HCT116 (cell line): Measurements from ENCODE around the gene ELF1. TPM values are rescaled to one million over a fixed set of nuclear protein-coding genes. Genes with fewer than 3 reads are reported as not detected.

Source experiments
- ATAC-seq: fragments of 200-7000 bp; cut with Tn5 transposase; 2 replicates; pipeline ENCODE4 v1.9.1; 2020; ENCODE audit warnings: mild to moderate bottlenecking, moderate library complexity
- BruUV-seq: library from RNA; stranded (reverse); fragments of 400-500 nt; replicated peaks from 2 replicates; lab custom pipeline; 2021; lab: Mats Ljungman, UMichigan
- CTCF ChIA-PET: fragments of 300-600 bp; sonication (Branson Sonifier 250); formaldehyde crosslinking; loops from one replicate; lab custom pipeline; 2021; ENCODE audit warnings: antibody characterized with exemption; lab: Charles Lee
- POLR2A ChIA-PET: fragments of 300-600, 350-600 bp; sonication (Branson Sonifier 250); formaldehyde crosslinking; loops from one replicate; lab custom pipeline; 2021; ENCODE audit warnings: antibody characterized with exemption; lab: Charles Lee
- RAD21 ChIA-PET, 2 experiments: fragments of 300-600 bp; sonication (Branson Sonifier 250); formaldehyde crosslinking; loops; one replicate each; lab custom pipeline; 2023; ENCODE audit warnings: low total read pairs in 2 of 2; ENCODE audit not compliant: uncharacterized antibody in 2 of 2, unreplicated experiment in 2 of 2, low non-redundant PET in 1 of 2; lab: Charles Lee
- DNase-seq: peaks from one replicate; pipeline ENCODE4 v3.0.0-alpha.2; 2010; ENCODE audit warnings: low read depth, low spot score
- H2AFZ ChIP-seq: fragments of 200-600 bp; shearing (Covaris generic), sonication (generic); 2 replicates; pipeline ENCODE4 v1.6.1; 2017; ENCODE audit warnings: low read depth, mixed run types, mixed read lengths, antibody characterized with exemption, low read length; ENCODE audit not compliant: poor library complexity, severe bottlenecking
- H3K27ac ChIP-seq: 2 replicates; pipeline ENCODE4 v1.5.1; 2012; ENCODE audit warnings: low read depth, low read length
- H3K27me3 ChIP-seq: fragments of 200-600 bp; sonication (generic); 2 replicates; pipeline ENCODE4 v1.6.1; 2016; ENCODE audit warnings: mixed run types, low read length, mixed read lengths; ENCODE audit not compliant: insufficient read depth
- H3K36me3 ChIP-seq, 2 experiments: fragments of 200-500 bp in 1 of 2; fragments of 200-600 bp in 1 of 2; sonication (Bioruptor generic) in 1 of 2; sonication (generic) in 1 of 2; 2 replicates each; pipeline versions ENCODE4 v1.5.1 to v1.6.1; 2014 to 2016; ENCODE audit warnings: low read length in 2 of 2, inconsistent platforms in 1 of 2, mixed read lengths in 1 of 2, mixed run types in 1 of 2; ENCODE audit not compliant: insufficient read depth in 2 of 2, control insufficient read depth in 1 of 2
- H3K4me1 ChIP-seq, 2 experiments: fragments of 200-600 bp in 1 of 2; sonication (generic) in 1 of 2; 2 replicates each; pipeline versions ENCODE4 v1.5.1 to v1.6.1; 2012 to 2017; ENCODE audit warnings: low read length in 2 of 2, inconsistent platforms in 1 of 2, mild to moderate bottlenecking in 1 of 2, mixed read lengths in 1 of 2, mixed run types in 1 of 2, moderate library complexity in 1 of 2; ENCODE audit not compliant: insufficient read depth in 2 of 2, control insufficient read depth in 1 of 2
- H3K4me2 ChIP-seq: fragments of 200-600 bp; sonication (generic); 2 replicates; pipeline ENCODE4 v1.6.1; 2017; ENCODE audit warnings: mixed run types, low read length, mixed read lengths
- H3K4me3 ChIP-seq, 2 experiments: fragments of 200-600 bp in 1 of 2; sonication (generic) in 1 of 2; replicated peaks in 1 of 2; 2 replicates each; pipeline ENCODE4 v1.5.1; 2011 to 2016; ENCODE audit warnings: low read length in 2 of 2, control low read depth in 1 of 2, low read depth in 1 of 2, mild to moderate bottlenecking in 1 of 2, mixed read lengths in 1 of 2, mixed run types in 1 of 2
- H3K79me2 ChIP-seq: fragments of 200-600 bp; sonication (generic); 2 replicates; pipeline ENCODE4 v1.6.1; 2017; ENCODE audit warnings: mild to moderate bottlenecking, mixed run types, low read length, moderate library complexity, mixed read lengths; ENCODE audit not compliant: insufficient read depth
- H3K9ac ChIP-seq: fragments of 200-600 bp; sonication (generic); 2 replicates; pipeline ENCODE4 v1.6.1; 2016; ENCODE audit warnings: low read length, mixed read lengths
- H3K9me2 ChIP-seq: fragments of 200-600 bp; sonication (generic), shearing (Covaris generic); 2 replicates; pipeline ENCODE4 v1.6.1; 2017; ENCODE audit warnings: mixed run types, mild to moderate bottlenecking, moderate library complexity; ENCODE audit not compliant: insufficient read depth
- H3K9me3 ChIP-seq, 2 experiments: fragments of 200-500 bp in 1 of 2; fragments of 200-600 bp in 1 of 2; sonication (Bioruptor generic) in 1 of 2; sonication (generic) in 1 of 2; 2 replicates each; pipeline ENCODE4 v1.6.1; 2014 to 2017; ENCODE audit warnings: low read length in 2 of 2, mixed read lengths in 2 of 2, inconsistent platforms in 1 of 2, low read depth in 1 of 2, mild to moderate bottlenecking in 1 of 2, mixed run types in 1 of 2, moderate library complexity in 1 of 2; ENCODE audit not compliant: control insufficient read depth in 1 of 2, insufficient read depth in 1 of 2
- H4K20me1 ChIP-seq: fragments of 200-600 bp; sonication (generic), shearing (Covaris generic); 2 replicates; pipeline ENCODE4 v1.6.1; 2017; ENCODE audit warnings: mixed run types, mild to moderate bottlenecking, moderate library complexity; ENCODE audit not compliant: insufficient read depth
- CBX3 ChIP-seq: IDR thresholded peaks from 2 replicates; pipeline ENCODE4 v1.6.1; 2012; ENCODE audit warnings: low read depth
- CEBPB ChIP-seq: IDR thresholded peaks from 2 replicates; pipeline ENCODE4 v1.6.1; 2012; ENCODE audit warnings: low read depth
- ELF1 ChIP-seq: IDR thresholded peaks from 2 replicates; pipeline ENCODE4 v1.6.1; 2012; ENCODE audit warnings: low read depth, borderline replicate concordance
- EZH2phosphoT487 ChIP-seq: fragments of 200-600 bp; IDR thresholded peaks from 2 replicates; pipeline ENCODE4 v1.6.1; 2018; ENCODE audit warnings: antibody characterized with exemption, borderline replicate concordance
- FOSL1 ChIP-seq: IDR thresholded peaks from 2 replicates; pipeline ENCODE4 v1.6.1; 2012; ENCODE audit warnings: low read depth
- JUND ChIP-seq: IDR thresholded peaks from 2 replicates; pipeline ENCODE4 v1.6.1; 2012
- POLR2A ChIP-seq: IDR thresholded peaks from 2 replicates; pipeline ENCODE4 v1.7.0; 2011; ENCODE audit warnings: borderline replicate concordance; ENCODE audit not compliant: insufficient read depth, insufficient read length; ENCODE audit errors: extremely low read depth
- POLR2AphosphoS5 ChIP-seq: IDR thresholded peaks from 2 replicates; pipeline ENCODE4 v1.6.1; 2011; ENCODE audit warnings: mild to moderate bottlenecking, low read depth, low read length, moderate library complexity
- RAD21 ChIP-seq: IDR thresholded peaks from 2 replicates; pipeline ENCODE4 v1.6.1; 2012; ENCODE audit warnings: low read depth, mild to moderate bottlenecking
- SP1 ChIP-seq: IDR thresholded peaks from 2 replicates; pipeline ENCODE4 v1.6.1; 2012; ENCODE audit warnings: low read depth
- SRF ChIP-seq: IDR thresholded peaks from 2 replicates; pipeline ENCODE4 v1.6.1; 2012; ENCODE audit warnings: low read depth
- ZBTB33 ChIP-seq: IDR thresholded peaks from 2 replicates; pipeline ENCODE4 v1.6.1; 2011; ENCODE audit warnings: mild to moderate bottlenecking, low read length, moderate library complexity; ENCODE audit not compliant: insufficient replicate concordance; ENCODE audit errors: extremely low read depth
- ZFX ChIP-seq: fragments of 450-650 bp; IDR thresholded peaks from 2 replicates; pipeline ENCODE4 v1.6.1; 2017
- intact Hi-C: fragments of 100-400 bp; cut with micrococcal nuclease; formaldehyde crosslinking; loops from 2 replicates; pipeline ENCODE4 v1.10.0; 2022
- total RNA-seq: library from RNA; stranded (reverse); gene quantifications from one replicate; pipeline ENCODE4 v1.2.1, GENCODE V29; 2021; ENCODE audit not compliant: unreplicated experiment
- TF ChIP-seq, protein P1 (sequence below): IDR thresholded peaks from 2 replicates; pipeline ENCODE4 v1.6.1; 2012; ENCODE audit warnings: low read depth

ELF1 gene
- total RNA-seq, 1 experiment from 2014 or later = 30.0 TPM

DNA sequence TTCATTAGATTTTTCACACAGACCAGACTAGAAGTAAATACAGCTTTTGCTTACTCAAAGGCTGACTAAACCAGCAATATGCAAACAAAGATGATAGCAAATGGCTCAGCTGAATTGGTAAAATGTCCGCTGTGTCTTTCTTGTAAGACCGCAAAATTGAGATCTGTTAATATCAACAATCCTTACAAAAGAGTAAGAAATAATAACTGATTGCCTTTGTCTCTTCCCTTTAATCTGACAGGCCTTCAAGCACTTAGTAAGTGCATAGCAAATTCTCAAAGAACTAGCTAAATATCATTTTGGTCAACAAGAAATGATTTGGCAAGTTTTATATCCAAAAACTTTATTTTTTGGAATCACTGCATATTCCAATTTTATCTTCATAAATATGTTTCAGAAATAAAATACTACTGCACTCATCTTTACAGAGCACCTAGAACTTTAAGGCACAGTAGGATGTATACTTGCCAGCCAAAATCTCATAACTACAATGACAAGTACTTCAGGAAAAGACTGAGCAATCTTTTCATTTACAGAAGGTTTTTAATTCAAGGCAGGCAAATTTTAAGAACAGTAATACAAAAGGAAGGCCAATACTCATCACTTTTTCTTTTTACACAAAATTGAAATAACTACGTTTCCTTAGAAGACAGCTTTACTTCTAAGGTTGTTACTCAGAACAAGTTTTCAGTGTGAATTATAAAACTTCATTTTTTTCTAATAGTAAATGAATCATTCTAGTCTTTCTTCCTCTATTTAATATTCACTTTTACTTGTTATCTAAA lies 1.1 kb downstream of the ELF1 start:
- Histone ChIP-seq H3K4me1 (peaks cover 17 to 32% of the 10 kb centered on the region in 2 experiments), H2AFZ (no peak overlapping the region), H3K4me3 (peak overlapping the region; percentile 57 to 63)
- CTCF ChIA-PET = no interaction called here
- TF ChIP-seq POLR2AphosphoS5 = no peak
- TF ChIP-seq CEBPB = no peak
- no peak for TF ChIP-seq JUND
- TF ChIP-seq, all 23 proteins: peak for 0
- peak overlapping the region; percentile 85 for H3K4me2 ChIP-seq
- DNase-seq = no peak
- POLR2A ChIA-PET = no interaction called here
- H3K9me2 ChIP-seq = no peaks in the 10 kb centered on the region
- no peaks in the 10 kb centered on the region for H4K20me1 ChIP-seq
- no peaks in the 10 kb centered on the region for H3K27me3 ChIP-seq
- peak overlapping the region; percentile 64; the same call in 1 of the 2 replicates for H3K27ac ChIP-seq
- H3K36me3 ChIP-seq = no peaks in the 10 kb centered on the region
- H3K9me3 ChIP-seq = no peaks in the 10 kb centered on the region
- RAD21 ChIA-PET = no interaction called here
- intact Hi-C loops = no loop called here
- peak overlapping the region; percentile 76 for H3K9ac ChIP-seq
- no TSS peak for BruUV-seq
- peaks cover 57% of the 10 kb centered on the region for H3K79me2 ChIP-seq
- ATAC-seq = no peak

DNA sequence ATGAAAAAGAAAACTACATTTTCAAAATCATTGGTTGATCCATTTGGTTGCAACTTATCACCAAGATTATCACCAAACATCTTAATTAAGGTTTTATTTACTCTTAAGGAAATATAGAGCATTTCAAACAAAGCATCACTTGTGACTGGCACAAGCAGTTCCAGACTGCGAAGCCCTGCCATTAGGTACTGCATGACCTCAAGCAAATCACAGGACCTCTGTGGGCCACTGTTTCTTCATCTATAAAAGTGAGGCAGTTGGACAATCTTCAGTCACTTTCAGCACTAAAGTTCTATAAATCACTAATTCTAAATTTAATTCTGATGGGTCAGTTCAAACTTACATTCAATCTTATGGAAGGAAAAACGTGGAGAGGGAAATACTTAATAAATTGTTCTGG lies 2.0 kb downstream of the ELF1 start:
- Histone ChIP-seq H3K36me3 (no peaks in the 10 kb centered on the region), H4K20me1 (no peaks in the 10 kb centered on the region), H3K9me3 (no peaks in the 10 kb centered on the region), H3K27me3 (no peaks in the 10 kb centered on the region), H3K9me2 (no peaks in the 10 kb centered on the region), H3K4me1 (peaks cover 17 to 32% of the 10 kb centered on the region in 2 experiments), H3K9ac (no peak overlapping the region), H2AFZ (no peak overlapping the region), H3K27ac (no peak overlapping the region), H3K79me2 (peaks cover 65% of the 10 kb centered on the region), H3K4me3 (no peak overlapping the region; a peak in 1 of 4 replicates), H3K4me2 (peak overlapping the region; percentile 85; the same call in 1 of the 2 replicates)
- CTCF ChIA-PET = no interaction called here
- no peak for DNase-seq
- RAD21 ChIA-PET = no interaction called here
- intact Hi-C loops = no loop called here
- TF ChIP-seq POLR2A (no peak), ELF1 (no peak), EZH2phosphoT487 (no peak), CBX3 (no peak), FOSL1 (no peak), SP1 (no peak), ZFX (no peak), ZBTB33 (no peak), CEBPB (no peak), RAD21 (no peak), SRF (no peak)
- TF ChIP-seq, protein P1, sequence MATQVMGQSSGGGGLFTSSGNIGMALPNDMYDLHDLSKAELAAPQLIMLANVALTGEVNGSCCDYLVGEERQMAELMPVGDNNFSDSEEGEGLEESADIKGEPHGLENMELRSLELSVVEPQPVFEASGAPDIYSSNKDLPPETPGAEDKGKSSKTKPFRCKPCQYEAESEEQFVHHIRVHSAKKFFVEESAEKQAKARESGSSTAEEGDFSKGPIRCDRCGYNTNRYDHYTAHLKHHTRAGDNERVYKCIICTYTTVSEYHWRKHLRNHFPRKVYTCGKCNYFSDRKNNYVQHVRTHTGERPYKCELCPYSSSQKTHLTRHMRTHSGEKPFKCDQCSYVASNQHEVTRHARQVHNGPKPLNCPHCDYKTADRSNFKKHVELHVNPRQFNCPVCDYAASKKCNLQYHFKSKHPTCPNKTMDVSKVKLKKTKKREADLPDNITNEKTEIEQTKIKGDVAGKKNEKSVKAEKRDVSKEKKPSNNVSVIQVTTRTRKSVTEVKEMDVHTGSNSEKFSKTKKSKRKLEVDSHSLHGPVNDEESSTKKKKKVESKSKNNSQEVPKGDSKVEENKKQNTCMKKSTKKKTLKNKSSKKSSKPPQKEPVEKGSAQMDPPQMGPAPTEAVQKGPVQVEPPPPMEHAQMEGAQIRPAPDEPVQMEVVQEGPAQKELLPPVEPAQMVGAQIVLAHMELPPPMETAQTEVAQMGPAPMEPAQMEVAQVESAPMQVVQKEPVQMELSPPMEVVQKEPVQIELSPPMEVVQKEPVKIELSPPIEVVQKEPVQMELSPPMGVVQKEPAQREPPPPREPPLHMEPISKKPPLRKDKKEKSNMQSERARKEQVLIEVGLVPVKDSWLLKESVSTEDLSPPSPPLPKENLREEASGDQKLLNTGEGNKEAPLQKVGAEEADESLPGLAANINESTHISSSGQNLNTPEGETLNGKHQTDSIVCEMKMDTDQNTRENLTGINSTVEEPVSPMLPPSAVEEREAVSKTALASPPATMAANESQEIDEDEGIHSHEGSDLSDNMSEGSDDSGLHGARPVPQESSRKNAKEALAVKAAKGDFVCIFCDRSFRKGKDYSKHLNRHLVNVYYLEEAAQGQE = no peak
- no TSS peak for BruUV-seq
- POLR2A ChIA-PET = no interaction called here
- ATAC-seq = no peak
